Brain microvascular endothelial cell (primary cell): ENCODE results near the gene POC1B.

ENCODE experiments used
- DNase-seq: peaks from one replicate; pipeline ENCODE4 v3.0.0-alpha.2; 2020
- H3K27ac ChIP-seq: fragments of 250-450 bp; sonication (Bioruptor Pico); 2 replicates; pipeline ENCODE4 v1.5.1; 2020; ENCODE audit warnings: mild to moderate bottlenecking, moderate library complexity
- H3K27me3 ChIP-seq: fragments of 250-450 bp; sonication (Bioruptor Pico); replicated peaks from 2 replicates; pipeline ENCODE4 v1.5.1; 2020; ENCODE audit warnings: mild to moderate bottlenecking
- H3K36me3 ChIP-seq: fragments of 250-450 bp; sonication (Bioruptor Pico); replicated peaks from 2 replicates; pipeline ENCODE4 v1.5.1; 2020; ENCODE audit warnings: mild to moderate bottlenecking
- H3K4me3 ChIP-seq: 2 replicates; pipeline ENCODE4 v1.5.1; 2011; ENCODE audit warnings: low read depth, mild to moderate bottlenecking, control low read depth, low read length, moderate library complexity
- CTCF ChIP-seq: IDR thresholded peaks from 2 replicates; pipeline ENCODE4 v1.5.1; 2011; ENCODE audit warnings: low read depth, mild to moderate bottlenecking, moderate library complexity, low read length, control low read depth, inconsistent platforms; ENCODE audit errors: missing control alignments
- in situ Hi-C: cut with HindIII; loops from 2 replicates; pipeline ENCODE4 v1.10.0; 2017; ENCODE audit warnings: low sequenced_read_pairs, low pct_ligation_motif_present

POC1B gene

GRCh38 chr12:89552376-89552775 is 26.5 kb upstream of the POC1B start:
- Histone ChIP-seq H3K27me3 (no peaks in the 10 kb centered on the region), H3K36me3 (no peaks in the 10 kb centered on the region), H3K27ac (no peak overlapping the region), H3K4me3 (no peak overlapping the region)
- DNase-seq, result no peak
- in situ Hi-C loops, result no loop called here
- no peak for TF ChIP-seq CTCF

- Histone ChIP-seq H3K27me3 (no peaks in the 10 kb centered on the region), H3K36me3 (no peaks in the 10 kb centered on the region), H3K27ac (no peak overlapping the region), H3K4me3 (no peak overlapping the region)
- in situ Hi-C loops, result no loop called here
- no peak for TF ChIP-seq CTCF
- no peak for DNase-seq
These were observed 25.9 kb upstream of the POC1B start for GRCh38 chr12:89551747-89552146.

GRCh38 chr12:89547101-89547500 is 21.3 kb upstream of the POC1B start:
- no peak for TF ChIP-seq CTCF
- no peak for DNase-seq
- Histone ChIP-seq H3K36me3 (no peaks in the 10 kb centered on the region), H3K27me3 (no peaks in the 10 kb centered on the region), H3K4me3 (no peak overlapping the region), H3K27ac (no peak overlapping the region)
- in situ Hi-C loops, result no loop called here

- H3K27ac ChIP-seq, result no peak overlapping the region
- in situ Hi-C loops, result no loop called here
- no peaks in the 10 kb centered on the region for H3K36me3 ChIP-seq
- TF ChIP-seq CTCF, result no peak
- H3K4me3 ChIP-seq, result no peak overlapping the region
- H3K27me3 ChIP-seq, result no peaks in the 10 kb centered on the region
- DNase-seq, result no peak
These were observed 20.3 kb upstream of the POC1B start for GRCh38 chr12:89546151-89546550.

GRCh38 chr12:89544681-89545184 is 18.9 kb upstream of the POC1B start:
- no peak overlapping the region for H3K4me3 ChIP-seq
- in situ Hi-C loops, result no loop called here

More at GRCh38 chr12:89544681-89545184, 18.9 kb upstream of the POC1B start:
- no peak overlapping the region for H3K27ac ChIP-seq
- H3K36me3 ChIP-seq, result no peaks in the 10 kb centered on the region
- peak; percentile 24 for DNase-seq
- no peaks in the 10 kb centered on the region for H3K27me3 ChIP-seq
- TF ChIP-seq CTCF, result no peak
